Thyroid gland (tissue), 4 donors: ENCODE results near the gene NIBAN1. TPM values are rescaled to one million over a fixed set of nuclear protein-coding genes. Genes with fewer than 3 reads are reported as not detected.

ENCODE experiments used
- DNase-seq, 2 donors: peaks; one replicate each; pipeline ENCODE4 v3.0.0-alpha.2; 2019
- H3K27ac ChIP-seq, 3 donors: fragments of 200-600 bp; sonication (generic); 1 replicate in 2 of 3; 2 replicates in 1 of 3; pipeline ENCODE4 v1.5.1; 2016 to 2019; ENCODE audit warnings: mild to moderate bottlenecking in 1 of 3, moderate library complexity in 1 of 3
- H3K27me3 ChIP-seq: fragments of 200-600 bp; sonication (generic); one replicate; pipeline ENCODE4 v1.5.1; 2019
- H3K36me3 ChIP-seq, 2 donors: fragments of 200-600 bp; sonication (generic); one replicate each; pipeline ENCODE4 v1.5.1; 2016 to 2019
- H3K4me1 ChIP-seq, 2 donors: fragments of 200-600 bp; sonication (generic); one replicate each; pipeline ENCODE4 v1.5.1; 2017 to 2019
- H3K4me3 ChIP-seq, 3 donors: fragments of 200-600 bp; sonication (generic); replicated peaks in 1 of 3; 1 replicate in 2 of 3; 2 replicates in 1 of 3; pipeline ENCODE4 v1.5.1; 2016; ENCODE audit warnings: mild to moderate bottlenecking in 1 of 3
- H3K9me3 ChIP-seq: fragments of 200-600 bp; sonication (generic); one replicate; pipeline ENCODE4 v1.5.1; 2017
- POLR2A ChIP-seq, 2 donors: fragments of 450-650 bp; IDR thresholded peaks; one replicate each; pipeline ENCODE4 v1.6.1; 2017; ENCODE audit warnings: antibody characterized with exemption in 2 of 2, mild to moderate bottlenecking in 2 of 2, moderate library complexity in 1 of 2
- WGBS, 2 donors: methylation state at CpG; one replicate each; pipeline ENCODE4 v1.1.5; 2017; 5-methylcytosine and 5-hydroxymethylcytosine counted together
- intact Hi-C: fragments of 100-400 bp; cut with DNase I; formaldehyde crosslinking; loops from one replicate; pipeline ENCODE4 v1.15.1; 2023
- total RNA-seq, 4 donors: library from RNA; depleted of rRNA; stranded (reverse); fragments of >200 nt; gene quantifications; one replicate each; pipeline ENCODE4 v1.2.3, GENCODE V29; 2016
- TF ChIP-seq, protein P1 (sequence below), 6 experiments: fragments of 200-600 bp in 3 of 6; fragments of 450-650 bp in 3 of 6; sonication (generic) in 3 of 6; IDR thresholded peaks; one replicate each; pipeline ENCODE4 v1.5.1; 2016 to 2019; ENCODE audit warnings: antibody characterized with exemption in 6 of 6, mild to moderate bottlenecking in 2 of 6, inconsistent platforms in 1 of 6, moderate library complexity in 1 of 6

Gene NIBAN1
- total RNA-seq, 4 donors from 2014 or later: 6.9 to 13.2 (median 10.2) TPM

DNA sequence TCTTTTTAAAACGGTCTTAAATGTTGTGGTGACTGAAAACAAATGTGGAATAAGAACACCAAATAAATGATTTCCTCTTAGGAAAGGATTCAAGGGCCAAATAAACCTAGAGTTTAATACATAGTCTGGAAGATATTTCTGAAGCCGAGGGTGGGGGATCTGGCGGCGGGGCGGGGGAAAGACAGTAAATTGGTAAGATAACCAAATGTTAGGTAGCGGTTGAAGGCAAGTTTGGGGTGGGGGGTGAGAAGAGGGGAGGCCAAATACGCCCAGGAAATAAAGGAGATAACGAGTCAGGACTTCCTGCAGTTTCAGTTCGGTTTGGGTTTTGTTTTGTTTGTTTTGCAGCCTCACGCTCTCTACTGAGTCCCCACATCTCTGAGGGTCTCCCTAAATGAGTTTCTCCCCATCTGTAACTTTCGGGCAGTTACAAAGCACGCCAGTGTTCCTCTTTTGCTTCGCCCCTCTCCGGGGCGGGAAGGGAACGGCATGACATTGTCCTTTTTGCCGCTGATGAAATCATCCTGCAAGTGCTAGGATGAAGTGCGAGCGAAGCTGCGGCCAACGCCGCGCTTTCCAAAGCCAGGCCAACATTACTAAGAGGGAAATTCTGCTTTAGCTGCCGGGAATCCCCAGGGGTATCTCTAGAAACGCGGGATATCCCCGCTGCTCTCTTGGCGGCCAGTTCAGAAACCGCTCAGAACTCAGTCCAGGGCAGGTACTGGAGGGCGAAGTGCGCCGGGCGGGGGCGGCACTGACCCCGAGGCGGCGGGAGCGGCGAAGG lies 844 bp downstream of the NIBAN1 start:
- Histone ChIP-seq H3K27me3 (peaks cover 4% of the 10 kb centered on the region), H3K36me3 (no peaks in the 10 kb centered on the region), H3K4me3 (peak overlapping the region in 2 of 3 donors; percentile 30 to 51), H3K27ac (peak overlapping the region; percentile 24 to 27 (median 24)), H3K4me1 (peaks cover 0 to 11% of the 10 kb centered on the region in 2 donors), H3K9me3 (no peaks in the 10 kb centered on the region)
- 9 to 11% methylated on average over 28 to 29 of the region's 39 CpGs for WGBS, 2 donors
- TF ChIP-seq, protein P1, sequence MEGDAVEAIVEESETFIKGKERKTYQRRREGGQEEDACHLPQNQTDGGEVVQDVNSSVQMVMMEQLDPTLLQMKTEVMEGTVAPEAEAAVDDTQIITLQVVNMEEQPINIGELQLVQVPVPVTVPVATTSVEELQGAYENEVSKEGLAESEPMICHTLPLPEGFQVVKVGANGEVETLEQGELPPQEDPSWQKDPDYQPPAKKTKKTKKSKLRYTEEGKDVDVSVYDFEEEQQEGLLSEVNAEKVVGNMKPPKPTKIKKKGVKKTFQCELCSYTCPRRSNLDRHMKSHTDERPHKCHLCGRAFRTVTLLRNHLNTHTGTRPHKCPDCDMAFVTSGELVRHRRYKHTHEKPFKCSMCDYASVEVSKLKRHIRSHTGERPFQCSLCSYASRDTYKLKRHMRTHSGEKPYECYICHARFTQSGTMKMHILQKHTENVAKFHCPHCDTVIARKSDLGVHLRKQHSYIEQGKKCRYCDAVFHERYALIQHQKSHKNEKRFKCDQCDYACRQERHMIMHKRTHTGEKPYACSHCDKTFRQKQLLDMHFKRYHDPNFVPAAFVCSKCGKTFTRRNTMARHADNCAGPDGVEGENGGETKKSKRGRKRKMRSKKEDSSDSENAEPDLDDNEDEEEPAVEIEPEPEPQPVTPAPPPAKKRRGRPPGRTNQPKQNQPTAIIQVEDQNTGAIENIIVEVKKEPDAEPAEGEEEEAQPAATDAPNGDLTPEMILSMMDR (IDR thresholded peaks at IDR 0.05): no peak
- no peak for TF ChIP-seq POLR2A (IDR thresholded peaks at IDR 0.05)
- intact Hi-C loops: no loop called here
- peak; percentile 23 to 27 for DNase-seq

DNA sequence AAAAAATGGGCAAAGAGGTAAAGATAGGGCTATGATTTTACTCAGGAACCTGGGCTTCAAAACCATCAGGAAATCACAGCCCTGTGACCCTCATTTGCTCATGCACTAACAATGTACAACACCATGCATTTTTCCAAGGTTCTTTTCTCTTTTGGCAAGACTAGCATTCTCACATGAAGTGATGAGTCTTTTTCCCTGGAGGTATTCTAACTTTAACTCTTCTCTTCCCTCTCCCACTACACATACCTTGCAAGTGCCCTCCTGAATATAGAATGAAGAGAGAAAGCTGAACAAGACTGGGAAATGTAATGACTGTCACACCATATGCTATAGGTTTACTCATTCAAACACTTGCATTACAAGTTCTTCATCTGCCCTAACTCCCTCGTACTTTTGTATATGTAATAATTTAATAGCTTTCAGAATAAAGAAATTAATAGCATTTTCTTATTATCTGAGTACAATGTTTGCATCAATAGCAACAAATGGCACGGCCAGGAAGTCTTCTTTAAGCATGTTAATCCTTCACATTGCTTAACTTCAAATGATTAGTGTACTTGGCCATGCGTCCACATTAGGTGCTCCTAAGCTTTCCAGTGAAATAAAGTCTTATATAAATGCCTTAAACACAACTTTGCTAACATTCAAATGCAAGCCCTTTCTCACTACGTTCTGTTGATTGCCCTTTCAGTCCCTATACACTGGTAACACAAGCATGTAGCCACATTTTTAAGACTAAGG lies 1.8 kb downstream of the NIBAN1 start:
- TF ChIP-seq, protein P1 (IDR thresholded peaks at IDR 0.05): no peak
- no peak for TF ChIP-seq POLR2A (IDR thresholded peaks at IDR 0.05)
- no peaks in the 10 kb centered on the region for H3K36me3 ChIP-seq
- peaks cover 0 to 11% of the 10 kb centered on the region in 2 donors for H3K4me1 ChIP-seq
- DNase-seq: no peak
- no peaks in the 10 kb centered on the region for H3K9me3 ChIP-seq
- no peak overlapping the region for H3K4me3 ChIP-seq
- peak overlapping the region in 1 of 3 donors; percentile 24 for H3K27ac ChIP-seq
- intact Hi-C loops: no loop called here
- peaks cover 4% of the 10 kb centered on the region for H3K27me3 ChIP-seq
- WGBS, 2 donors: 74 to 88% methylated on average over 4 of the region's 4 CpGs

DNA sequence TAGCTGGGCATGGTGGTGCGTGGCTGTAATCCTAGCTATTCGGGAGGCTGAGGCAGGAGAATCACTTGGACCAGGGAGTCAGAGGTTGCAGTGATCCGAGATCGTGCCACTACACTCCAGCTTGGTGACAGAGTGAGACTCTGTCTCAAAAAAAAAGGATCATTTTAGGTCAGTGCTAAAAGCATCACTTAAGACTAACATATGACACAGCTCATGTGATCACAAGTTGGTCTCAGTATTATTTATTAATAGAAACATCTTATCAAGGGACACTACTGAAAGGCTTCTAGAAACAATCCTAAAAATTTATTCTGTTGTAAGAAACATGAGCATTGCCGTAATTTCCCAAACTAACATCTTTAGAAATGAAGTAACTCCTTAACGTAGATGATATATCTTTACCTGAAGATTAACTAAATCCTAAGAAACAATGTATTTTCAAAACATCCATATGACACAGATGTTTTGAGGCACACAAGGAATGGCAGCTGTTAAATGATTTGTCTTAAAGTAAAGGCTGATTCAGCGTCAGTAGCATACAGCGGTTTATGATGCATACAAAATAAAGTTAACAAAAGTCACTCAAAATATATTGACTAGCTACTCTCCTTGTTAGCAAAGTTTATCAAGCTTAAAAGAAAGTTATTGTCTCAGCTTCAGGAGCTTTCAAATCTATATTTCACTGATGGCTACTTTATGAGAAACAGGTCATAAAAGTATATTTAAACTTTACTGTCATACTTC lies 2.6 kb downstream of the NIBAN1 start:
- H3K4me1 ChIP-seq: peaks cover 0 to 11% of the 10 kb centered on the region in 2 donors
- no peaks in the 10 kb centered on the region for H3K36me3 ChIP-seq
- 90 to 97% methylated on average over 8 of the region's 8 CpGs for WGBS, 2 donors
- no peaks in the 10 kb centered on the region for H3K9me3 ChIP-seq
- TF ChIP-seq, protein P1 (IDR thresholded peaks at IDR 0.05): no peak
- TF ChIP-seq POLR2A (IDR thresholded peaks at IDR 0.05): no peak
- intact Hi-C loops: no loop called here
- H3K27ac ChIP-seq: no peak overlapping the region
- DNase-seq: no peak
- H3K27me3 ChIP-seq: peaks cover 4% of the 10 kb centered on the region
- no peak overlapping the region for H3K4me3 ChIP-seq

DNA sequence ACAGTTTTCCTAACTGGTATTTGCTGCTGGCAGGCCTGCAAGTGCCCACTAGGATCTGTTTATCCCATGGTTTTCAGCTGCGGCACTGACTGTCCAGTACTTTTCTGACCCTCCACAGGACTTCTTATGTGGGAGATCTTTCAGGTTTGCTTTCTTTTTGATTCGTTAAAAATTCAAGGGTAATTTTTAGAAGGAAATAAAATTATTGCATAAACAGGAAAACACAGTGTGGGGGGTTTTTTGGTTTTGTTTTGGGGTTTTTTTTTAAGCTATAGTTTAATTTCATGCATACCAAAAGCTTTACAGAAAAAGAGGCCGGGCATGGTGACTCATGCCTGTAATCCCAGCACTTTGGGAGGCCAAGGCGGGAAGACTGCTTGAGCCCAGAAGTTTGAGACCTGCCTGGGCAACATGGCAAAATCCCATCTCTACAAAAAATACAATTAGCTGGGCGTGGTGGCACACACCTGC lies 3.6 kb downstream of the NIBAN1 start:
- 73 to 80% methylated on average over 5 of the region's 5 CpGs for WGBS, 2 donors
- Histone ChIP-seq H3K27me3 (peaks cover 4% of the 10 kb centered on the region), H3K36me3 (no peaks in the 10 kb centered on the region), H3K27ac (no peak overlapping the region), H3K9me3 (no peaks in the 10 kb centered on the region), H3K4me1 (peaks cover 0 to 11% of the 10 kb centered on the region in 2 donors), H3K4me3 (no peak overlapping the region)
- no peak for DNase-seq
- intact Hi-C loops: no loop called here
- TF ChIP-seq, protein P1 (IDR thresholded peaks at IDR 0.05): no peak
- no peak for TF ChIP-seq POLR2A (IDR thresholded peaks at IDR 0.05)
